SKM-1 treated with dmso at 0.1 percent for 144 hours (cell line): ENCODE measurements around the gene DNAH3.
"Not testable (repeated sequence)": the region's sequence is repeated elsewhere in the genome, so short reads cannot be mapped to it uniquely, and the experiment has no call there.

Source experiments
- DNase-seq: peaks from one replicate; lab custom pipeline; 2025; ENCODE audit not compliant: unreplicated experiment; lab: John Stamatoyannopoulos, UW

Gene DNAH3

DNA sequence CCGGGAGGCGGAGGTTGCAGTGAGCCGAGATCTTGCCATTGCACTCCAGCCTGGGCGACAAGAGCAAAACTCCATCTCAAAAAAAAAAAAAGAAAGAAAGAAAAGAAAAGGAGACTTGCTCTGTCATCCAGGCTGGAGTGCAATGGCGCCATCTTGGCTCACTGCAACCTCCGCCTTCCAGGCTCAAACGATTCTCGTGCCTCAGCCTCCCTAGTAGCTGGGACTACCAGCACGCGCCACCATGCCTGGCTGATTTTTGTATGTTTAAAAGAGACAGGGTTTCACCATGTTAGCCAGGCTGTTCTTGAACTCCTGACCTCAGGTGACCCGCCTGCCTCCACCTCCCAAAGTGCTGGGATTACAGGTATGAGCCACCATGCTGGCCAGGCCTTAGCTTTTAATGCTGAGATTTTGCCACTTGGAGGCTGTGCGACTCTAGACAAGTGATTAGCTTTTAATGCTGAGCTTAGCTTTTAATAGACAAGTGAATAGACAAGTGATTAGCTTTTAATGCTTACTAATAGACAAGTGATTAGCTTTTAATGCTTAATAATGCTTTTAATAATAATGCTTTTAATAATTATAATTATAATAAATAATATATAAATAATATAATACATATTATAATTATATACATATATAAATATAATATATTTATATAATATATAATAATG lies 17.4 kb upstream of the DNAH3 start:
- DNase-seq: no peak

DNA sequence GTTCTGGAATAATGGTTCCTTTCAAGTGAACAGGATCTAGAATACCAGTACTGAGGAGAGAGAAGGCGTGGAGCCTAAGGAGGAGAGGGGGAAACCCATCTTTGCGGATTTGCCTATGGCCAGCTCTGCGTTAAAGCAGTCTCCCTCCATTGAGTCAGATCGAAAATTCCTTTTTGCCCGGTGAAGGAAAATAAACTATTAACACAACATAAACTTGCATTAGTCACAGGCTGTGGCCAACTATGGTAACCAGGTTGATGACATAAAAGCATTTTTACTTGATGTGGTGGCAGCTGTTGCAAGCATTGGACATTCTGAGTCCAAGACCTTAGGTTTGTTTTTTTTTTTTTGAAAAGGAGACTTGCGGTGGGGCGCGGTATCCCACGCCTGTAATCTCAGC lies 16.7 kb upstream of the DNAH3 start:
- no peak for DNase-seq

GRCh38 chr16:21166561-21166961 lies 15.9 kb upstream of the DNAH3 start:
- no peak for DNase-seq

DNA sequence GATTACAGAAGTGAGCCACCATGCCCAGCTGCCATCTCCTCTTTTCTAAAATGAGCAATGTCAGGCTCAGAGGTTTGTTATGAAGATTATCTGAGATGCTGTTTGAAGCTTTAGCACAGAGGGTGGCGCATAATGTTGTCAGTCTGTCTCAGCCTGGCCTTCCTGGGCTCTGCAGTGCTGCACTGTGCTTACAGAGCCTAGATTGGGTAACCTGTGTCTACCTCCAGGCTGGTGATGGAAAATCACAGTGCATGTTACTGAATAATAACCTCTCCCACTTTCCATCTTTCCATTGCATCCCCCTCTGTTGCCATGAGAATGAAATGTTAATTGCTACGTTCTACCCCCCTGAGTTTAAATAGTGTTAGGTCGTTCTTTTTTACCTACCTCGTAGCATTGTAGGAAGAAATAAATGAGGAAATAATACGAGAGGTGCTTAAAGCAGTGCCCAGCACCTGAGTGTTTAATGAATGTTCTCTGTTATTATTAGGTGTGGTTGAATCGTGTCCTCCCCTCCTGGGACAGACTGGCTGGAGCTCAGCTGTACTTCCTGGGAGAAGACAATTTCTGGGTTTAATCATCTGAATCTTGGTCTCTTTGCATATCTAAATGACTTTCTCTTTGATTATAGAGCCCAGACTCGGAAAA lies 14.0 kb upstream of the DNAH3 start:
- no peak for DNase-seq

DNA sequence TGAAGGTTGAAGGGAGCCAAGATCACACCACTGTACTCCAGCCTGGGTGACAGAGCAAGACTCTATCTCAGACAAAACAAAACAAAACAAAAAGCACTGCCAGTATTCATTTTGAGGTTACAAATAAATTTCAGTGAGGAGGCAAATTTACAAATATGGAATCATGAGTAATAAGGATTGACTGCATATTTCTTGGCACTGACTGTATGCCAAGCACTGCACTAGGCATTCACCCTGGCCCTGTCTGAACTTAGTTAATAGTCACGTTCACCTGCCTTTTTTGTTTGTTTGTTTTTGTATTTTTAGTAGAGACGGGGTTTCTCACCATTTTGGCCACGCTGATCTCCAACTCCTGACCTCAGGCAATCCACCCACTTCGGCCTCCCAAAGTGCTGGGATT lies 12.9 kb upstream of the DNAH3 start:
- DNase-seq: no peak

GRCh38 chr16:21162661-21163151 lies 12.1 kb upstream of the DNAH3 start:
- DNase-seq: no peak

GRCh38 chr16:21161211-21161610 lies 10.6 kb upstream of the DNAH3 start:
- no peak for DNase-seq

DNA sequence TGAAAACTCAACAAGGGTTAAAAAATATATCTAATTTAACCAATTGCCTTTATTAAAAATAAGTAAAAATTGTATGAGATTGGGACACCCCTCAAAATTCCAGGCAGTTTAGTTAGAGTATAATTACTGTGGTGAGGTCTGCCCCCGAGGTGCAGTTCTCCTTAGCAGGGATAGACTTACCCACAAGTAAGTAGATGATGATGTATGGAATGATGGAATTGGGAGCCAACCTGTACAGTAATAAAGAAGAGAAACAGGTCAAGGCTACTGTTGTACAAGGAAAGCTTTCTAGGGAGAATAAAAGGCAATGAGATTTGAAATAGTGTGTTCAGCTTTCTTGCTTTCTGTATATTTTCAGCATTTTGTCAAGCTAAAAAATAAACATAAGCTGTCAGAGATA lies 9.6 kb upstream of the DNAH3 start:
- DNase-seq: no peak

- DNase-seq: no peak
Measured at GRCh38 chr16:21159281-21159951, 8.8 kb upstream of the DNAH3 start.

DNA sequence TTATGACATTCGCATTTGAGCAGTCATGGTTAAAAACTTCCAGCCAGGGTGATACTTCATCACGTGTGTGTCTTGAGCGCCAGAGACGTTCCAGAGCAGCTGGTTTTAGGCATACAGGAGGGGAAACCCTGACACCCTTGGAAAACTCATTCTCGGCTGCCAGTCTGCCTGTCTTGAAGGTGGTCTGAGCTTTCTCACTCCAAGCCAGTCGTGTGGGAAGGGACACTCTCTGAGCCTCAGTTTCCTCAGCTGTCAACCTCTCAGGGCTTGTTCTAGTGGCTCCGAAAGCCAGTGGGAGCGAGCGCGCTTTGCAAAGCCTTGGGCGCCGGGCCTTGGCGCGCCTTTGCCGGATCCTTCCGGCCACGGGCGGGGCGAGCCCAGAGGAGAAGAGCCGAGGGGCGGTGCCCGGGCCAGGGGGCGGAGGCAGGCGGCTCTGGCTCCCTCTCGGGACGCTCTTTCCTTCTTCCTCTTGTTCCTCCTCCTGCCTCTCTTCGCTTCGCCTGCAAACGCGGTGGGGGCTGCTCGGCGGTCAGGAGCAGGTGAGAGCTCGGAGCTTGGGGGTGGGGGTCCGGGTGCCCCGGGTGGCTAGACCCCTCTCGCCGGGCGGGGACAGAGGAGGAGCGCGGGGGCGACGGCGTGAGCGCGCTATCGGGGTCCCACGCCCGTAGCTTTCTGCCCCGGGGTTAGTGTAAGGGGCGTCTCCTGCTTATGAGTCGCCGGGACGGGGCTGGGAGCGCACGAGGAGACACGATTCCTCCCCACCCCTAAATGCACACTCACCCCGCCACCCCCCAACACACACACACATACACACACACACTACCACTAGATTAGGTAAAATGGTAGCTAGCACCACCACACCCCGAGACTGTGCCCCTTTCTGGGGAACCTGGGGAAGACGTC lies 7.8 kb upstream of the DNAH3 start, which contains the start of gene LDAF1:
LDAF1 (plus strand) TSS at position 467 of the 903 bp plus-strand sequence. CDS start 2,509 bp downstream, outside the sequence.
- peak; percentile 81 for DNase-seq

DNA sequence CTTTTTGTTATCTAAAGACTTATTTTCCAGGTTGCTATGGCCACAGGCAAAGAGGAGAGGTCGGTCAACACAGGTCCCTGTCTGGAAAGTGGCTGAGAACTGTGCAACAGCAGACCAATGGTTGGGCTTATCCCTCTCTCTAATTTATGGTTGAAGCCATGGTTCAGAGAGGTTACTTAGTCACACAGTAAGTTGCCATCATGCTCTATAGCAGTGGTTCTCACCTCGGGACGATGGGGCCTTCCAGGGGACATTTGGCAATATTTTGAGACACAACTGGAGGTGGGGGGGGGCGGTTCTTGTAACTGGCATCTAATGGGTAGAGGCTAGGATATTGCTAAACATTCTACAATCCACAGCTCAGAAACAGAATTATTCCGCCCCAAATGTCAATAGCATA lies 7.0 kb upstream of the DNAH3 start:
- no peak for DNase-seq

DNA sequence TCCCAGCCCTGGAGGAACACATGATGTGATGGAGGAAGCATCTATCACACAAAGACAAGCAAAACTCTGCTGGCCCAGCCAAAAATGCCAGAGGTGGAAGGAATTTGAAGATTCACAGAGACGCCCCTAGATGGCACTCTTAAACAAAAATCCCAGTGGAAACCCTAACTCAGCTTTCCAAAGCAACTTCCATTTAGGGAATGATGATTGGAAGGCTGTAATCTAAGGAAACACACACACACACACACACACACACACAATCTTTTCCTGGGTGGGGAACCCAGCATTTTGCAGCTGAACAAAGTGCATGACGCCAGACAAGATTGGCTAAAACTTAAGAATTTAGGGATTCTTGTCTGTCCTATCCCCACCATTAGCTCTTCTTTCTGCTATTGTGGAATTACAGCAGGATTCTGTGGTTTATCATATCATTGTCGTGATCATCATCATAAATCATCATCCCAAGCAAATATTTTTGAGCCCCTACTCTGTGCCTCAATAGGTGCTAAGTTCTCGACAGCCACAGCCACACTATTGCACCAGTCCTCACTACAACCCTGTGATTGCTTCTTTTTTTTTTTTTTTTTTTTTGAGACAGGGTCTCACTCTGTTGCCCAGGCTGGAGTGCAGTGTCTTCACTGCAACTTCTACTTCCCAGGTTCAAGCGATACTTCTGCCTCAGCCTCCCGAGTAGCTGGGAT lies 6.3 kb upstream of the DNAH3 start:
- peak; percentile 41 for DNase-seq

GRCh38 chr16:21156011-21156410 lies 5.4 kb upstream of the DNAH3 start:
- DNase-seq: not testable (repeated sequence)

DNA sequence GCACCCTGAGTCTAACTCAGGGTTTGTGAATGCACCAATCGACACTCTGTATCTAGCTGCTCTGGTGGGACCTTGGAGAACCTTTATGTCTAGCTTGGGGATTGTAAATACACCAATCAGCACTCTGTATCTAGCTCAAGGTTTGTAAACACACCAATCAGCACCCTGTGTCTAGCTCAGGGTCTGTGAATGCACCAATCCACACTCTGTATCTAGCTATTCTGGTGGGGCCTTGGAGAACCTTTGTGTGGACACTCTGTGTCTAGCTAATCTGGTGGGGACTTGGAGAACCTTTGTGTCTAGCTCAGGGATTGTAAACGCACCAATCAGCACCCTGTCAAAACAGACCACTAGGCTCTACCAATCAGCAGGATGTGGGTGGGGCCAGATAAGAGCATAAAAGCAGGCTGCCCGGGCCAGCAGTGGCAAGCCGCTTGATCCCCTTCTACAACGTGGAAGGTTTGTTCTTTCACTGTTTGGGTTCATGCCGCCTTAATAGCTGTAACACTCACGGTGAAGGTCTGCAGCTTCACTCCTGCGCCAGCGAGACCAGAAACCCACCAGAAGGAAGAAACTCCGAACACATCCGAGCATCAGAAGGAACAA lies 2.6 kb upstream of the DNAH3 start:
- DNase-seq: not testable (repeated sequence)

DNA sequence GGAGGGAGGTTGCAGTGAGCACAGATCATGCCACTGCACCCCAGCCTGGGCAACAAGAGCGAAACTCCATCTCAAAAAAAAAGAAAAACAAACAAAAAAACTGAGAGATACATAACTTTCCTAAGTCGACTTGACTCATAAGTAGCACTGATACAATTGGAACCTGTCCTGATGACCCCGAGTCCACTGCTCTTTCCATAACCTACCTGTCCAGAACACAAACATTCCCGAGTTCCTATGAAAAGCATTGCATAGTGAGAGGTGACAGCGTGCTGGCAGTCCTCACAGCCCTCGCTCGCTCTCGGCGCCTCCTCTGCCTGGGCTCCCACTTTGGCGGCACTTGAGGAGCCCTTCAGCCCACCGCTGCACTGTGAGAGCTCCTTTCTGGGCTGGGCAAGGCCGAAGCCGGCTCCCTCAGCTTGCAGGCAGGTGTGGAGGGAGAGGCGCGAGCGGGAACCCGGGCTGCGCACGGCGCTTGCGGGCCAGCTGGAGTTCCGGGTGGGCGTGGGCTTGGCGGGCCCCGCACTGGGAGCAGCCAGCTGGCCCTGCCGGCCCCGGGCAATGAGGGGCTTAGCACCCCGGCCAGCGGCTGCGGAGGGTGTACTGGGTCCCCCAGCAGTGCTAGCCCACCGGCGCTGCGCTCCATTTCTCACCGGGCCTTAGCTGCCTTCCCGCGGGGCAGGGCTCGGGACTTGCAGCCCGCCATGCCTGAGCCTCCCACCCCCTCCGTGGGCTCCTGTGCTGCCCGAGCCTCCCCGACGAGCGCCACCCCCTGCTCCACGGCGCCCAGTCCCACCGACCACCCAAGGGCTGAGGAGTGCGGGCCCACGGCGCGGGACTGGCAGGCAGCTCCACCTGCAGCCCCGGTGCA lies 1.7 kb upstream of the DNAH3 start:
- DNase-seq: not testable (repeated sequence)

GRCh38 chr16:21145738-21146137 lies 4.9 kb downstream of the DNAH3 start:
- DNase-seq: no peak

DNA sequence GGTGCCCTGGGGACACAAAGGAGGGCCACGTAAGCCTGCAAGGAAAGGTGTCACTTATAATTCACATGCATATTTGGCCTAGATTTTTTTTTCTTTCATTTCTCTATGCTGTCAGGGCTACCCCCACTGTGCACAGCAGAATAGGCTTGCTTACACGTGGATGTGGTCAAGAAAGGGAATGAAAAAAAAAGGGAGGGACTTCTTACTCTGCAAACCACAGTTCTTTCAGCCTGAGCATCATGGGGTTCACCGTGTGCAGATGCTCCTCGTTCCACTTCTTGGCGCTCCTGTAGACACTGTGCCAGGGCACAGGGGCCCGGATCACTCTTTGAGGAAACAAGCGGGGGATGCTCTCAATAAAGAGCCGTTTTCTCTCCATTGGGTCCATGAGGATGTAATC lies 16.6 kb downstream of the DNAH3 start:
- DNase-seq: no peak

DNA sequence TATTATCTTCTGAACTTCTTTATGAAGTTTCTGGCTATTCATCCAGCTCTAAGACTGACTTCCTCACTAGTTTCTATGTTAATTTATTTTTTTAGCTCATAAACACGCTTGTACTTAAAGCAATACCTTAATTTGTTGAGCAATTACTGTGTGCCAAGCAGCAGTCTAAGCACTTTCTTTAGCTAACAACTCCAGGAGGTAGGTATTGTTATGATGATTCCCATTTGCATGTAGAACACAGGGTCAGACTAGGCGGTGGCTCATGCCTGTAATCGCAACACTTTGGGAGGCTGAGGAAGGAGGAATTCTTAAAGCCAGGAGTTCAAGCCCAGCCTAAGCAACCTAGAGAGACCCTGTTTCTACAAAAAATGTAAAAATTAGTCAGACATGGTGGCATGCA lies 19.8 kb downstream of the DNAH3 start:
- DNase-seq: no peak

DNA sequence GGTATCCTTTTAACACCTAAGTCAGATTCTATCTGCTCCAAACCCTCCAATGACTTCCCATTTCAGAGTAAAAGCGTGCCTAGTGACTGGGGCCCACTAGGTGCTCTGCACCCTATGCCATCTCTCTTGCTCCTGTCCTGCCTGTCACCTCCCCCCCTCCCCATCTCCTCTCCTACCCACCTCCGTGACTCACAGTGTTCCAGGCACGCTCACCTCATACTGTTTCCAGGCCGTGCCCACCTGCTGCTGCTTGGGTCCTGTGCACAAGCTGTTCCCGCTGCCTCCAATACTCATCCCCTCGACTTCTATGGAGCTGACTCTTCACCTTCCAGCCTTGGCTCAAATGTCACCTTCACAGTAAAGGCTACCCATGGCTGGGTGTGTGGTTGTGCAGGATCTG lies 21.7 kb downstream of the DNAH3 start:
- DNase-seq: no peak
